HL-60 (cell line): Measurements from ENCODE around the gene ATMIN.

Experiments used
- CTCF ChIP-seq: IDR thresholded peaks from one replicate; pipeline ENCODE4 v1.5.1; 2011; ENCODE audit warnings: low read length, control low read depth, inconsistent platforms; ENCODE audit not compliant: insufficient read depth
- POLR2AphosphoS5 ChIP-seq: IDR thresholded peaks from 2 replicates; pipeline ENCODE4 v1.6.1; 2012; ENCODE audit warnings: low read depth
- REST ChIP-seq: IDR thresholded peaks from 2 replicates; pipeline ENCODE4 v1.6.1; 2012; ENCODE audit warnings: low read depth; ENCODE audit not compliant: insufficient replicate concordance

- TF ChIP-seq REST, result no peak
- TF ChIP-seq CTCF, result no peak
- no peak for TF ChIP-seq POLR2AphosphoS5
Measured at GRCh38 chr16:80991792-80992430, 43.7 kb upstream of the ATMIN start.
